AG04449 (cell line): ENCODE data around the gene NAV2.

ENCODE experiments used
- CTCF ChIA-PET: fragments of 350-600 bp; formaldehyde crosslinking; extraction: SDS; loops from one replicate; lab custom pipeline; 2021; ENCODE audit warnings: antibody characterized with exemption; lab: Yijun Ruan, JAX
- POLR2A ChIA-PET: fragments of 400-600, 350-600 bp; formaldehyde crosslinking; extraction: SDS; loops from one replicate; lab custom pipeline; 2020; ENCODE audit warnings: antibody characterized with exemption, inconsistent platforms; lab: Yijun Ruan, JAX
- DNase-seq: peaks from one replicate; pipeline ENCODE4 v3.0.0-alpha.2; 2010; ENCODE audit warnings: low read depth, low spot score
- H3K4me3 ChIP-seq: 2 replicates; pipeline ENCODE4 v1.5.1; 2011; ENCODE audit warnings: low read depth, mild to moderate bottlenecking, control low read depth, low read length
- CTCF ChIP-seq: IDR thresholded peaks from one replicate; pipeline ENCODE4 v1.5.1; 2011; ENCODE audit warnings: mild to moderate bottlenecking, moderate library complexity, low read length, control low read depth, inconsistent platforms; ENCODE audit not compliant: insufficient read depth; ENCODE audit errors: missing control alignments

The NAV2 gene

GRCh38 chr11:19962801-19963175 is 250.2 kb downstream of the NAV2 start:
- ChIA-PET POLR2A (interaction anchor here (0.7 kb wide), 1 partner anchor 131 kb away, joined by 3 read pairs; no protein-coding TSS in a partner anchor), CTCF (interaction anchor here (1.0 to 6.1 kb wide), 11 partner anchors 10 to 169 kb away, joined by 3 to 68 read pairs (median 5); no protein-coding TSS in a partner anchor)
- H3K4me3 ChIP-seq = no peak overlapping the region
- peak; percentile 96 for DNase-seq
- TF ChIP-seq CTCF = no peak

GRCh38 chr11:19963697-19964387 is 251.2 kb downstream of the NAV2 start:
- H3K4me3 ChIP-seq = no peak overlapping the region
- CTCF ChIA-PET = interaction anchor here (1.0 to 6.1 kb wide), 6 partner anchors 12 to 168 kb away, joined by 3 to 68 read pairs (median 14); no protein-coding TSS in a partner anchor
- POLR2A ChIA-PET = interaction anchor here (0.5 kb wide), 1 partner anchor 168 kb away, joined by 3 read pairs; no protein-coding TSS in a partner anchor
- no peak for TF ChIP-seq CTCF
- DNase-seq = no peak

DNA sequence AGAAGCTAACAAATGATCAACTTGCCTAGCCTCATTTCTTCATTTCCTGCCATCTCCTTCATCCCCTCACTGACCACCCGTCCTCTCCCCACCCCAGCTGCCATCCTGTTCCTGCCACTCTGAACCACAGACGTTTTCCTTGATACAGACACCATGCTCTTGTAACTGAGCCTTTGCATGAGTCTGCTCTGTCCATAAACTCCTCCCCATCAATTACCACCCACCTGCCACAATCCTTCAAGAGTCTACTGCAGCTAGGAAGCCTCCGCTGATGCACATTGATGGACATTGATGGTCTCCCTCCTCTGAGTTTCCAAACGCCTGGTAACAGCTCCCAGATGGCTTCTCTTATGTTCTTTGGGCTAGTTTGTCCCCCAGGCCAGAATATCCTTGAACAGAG is 253.8 kb downstream of the NAV2 start:
- CTCF ChIA-PET = interaction anchor here (1.1 to 6.1 kb wide), 5 partner anchors 8 to 166 kb away, joined by 3 to 68 read pairs (median 3); no protein-coding TSS in a partner anchor
- no peak overlapping the region for H3K4me3 ChIP-seq

DNA sequence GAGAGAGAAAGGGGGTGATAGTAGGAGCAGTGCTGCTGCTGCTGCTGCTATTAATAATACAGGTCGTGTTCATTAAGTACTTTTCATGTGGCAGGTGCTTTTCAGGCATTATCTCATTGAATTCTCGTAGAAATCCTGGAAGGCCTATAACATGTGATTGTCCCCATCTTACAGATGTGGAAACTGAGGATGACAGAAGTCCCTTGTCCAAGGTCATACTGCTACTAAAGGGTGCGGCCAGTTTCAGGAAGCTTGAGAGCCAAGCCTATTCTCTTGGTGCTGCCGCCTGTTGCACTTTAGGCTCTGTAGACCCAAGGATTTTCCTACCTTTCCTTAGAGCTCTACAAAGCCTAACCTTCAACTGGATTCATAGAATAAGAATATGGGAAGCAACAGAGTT is 254.3 kb downstream of the NAV2 start:
- no peak for DNase-seq
- POLR2A ChIA-PET = no interaction called here
- CTCF ChIA-PET = interaction anchor here (1.1 to 6.1 kb wide), 4 partner anchors 9 to 161 kb away, joined by 3 to 68 read pairs (median 4); no protein-coding TSS in a partner anchor
- no peak for TF ChIP-seq CTCF
- no peak overlapping the region for H3K4me3 ChIP-seq

More for the DNA sequence above, 253.8 kb downstream of the NAV2 start:
- DNase-seq = no peak
- POLR2A ChIA-PET = no interaction called here
- no peak for TF ChIP-seq CTCF

DNA sequence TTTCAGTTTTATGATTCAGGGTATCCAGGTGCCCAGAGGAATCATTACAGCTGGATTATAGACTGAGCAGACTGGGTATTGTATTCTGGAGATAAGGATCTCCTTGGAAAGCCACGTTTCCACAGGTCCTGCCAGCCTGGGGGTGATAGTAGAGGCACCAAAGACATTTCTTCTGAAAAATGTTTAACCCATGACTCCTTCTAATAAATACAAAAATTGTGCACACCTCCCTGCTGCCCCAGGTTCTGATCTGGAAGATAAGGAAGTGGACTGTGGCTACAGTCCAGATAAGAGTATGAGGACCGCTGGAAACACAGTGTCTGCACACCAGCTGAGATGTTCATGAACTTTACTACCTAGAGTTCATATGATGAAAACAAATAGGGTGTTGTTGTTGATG is 255.2 kb downstream of the NAV2 start:
- no peak for DNase-seq
- ChIA-PET CTCF (interaction anchor here (1.1 to 2.2 kb wide), 4 partner anchors 11 to 160 kb away, joined by 3 to 7 read pairs (median 4); no protein-coding TSS in a partner anchor), POLR2A (no interaction called here)
- no peak overlapping the region for H3K4me3 ChIP-seq
- no peak for TF ChIP-seq CTCF

DNA sequence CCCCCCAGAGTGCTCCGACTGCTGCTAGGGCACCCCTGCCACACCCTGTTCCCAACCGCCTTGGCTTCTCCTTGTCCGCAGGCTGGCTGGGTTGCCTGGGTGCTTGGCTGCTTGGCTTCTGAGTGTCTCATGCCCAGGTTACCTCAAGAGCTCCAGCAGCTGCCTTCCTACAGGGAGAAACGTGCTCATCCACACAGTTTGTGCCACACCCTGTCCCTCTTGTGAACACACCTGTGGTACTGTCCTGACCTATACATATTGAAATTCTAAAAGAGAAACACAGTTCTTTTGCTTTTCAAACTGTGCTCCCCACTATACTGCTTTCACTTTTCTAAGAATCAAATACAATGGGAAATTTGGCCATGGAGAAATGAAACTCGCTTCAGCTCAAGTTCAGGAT is 256.2 kb downstream of the NAV2 start:
- DNase-seq = no peak
- TF ChIP-seq CTCF = no peak
- no peak overlapping the region for H3K4me3 ChIP-seq
- ChIA-PET CTCF (interaction anchor here (0.5 to 2.2 kb wide), 4 partner anchors 8 to 159 kb away, joined by 3 to 7 read pairs (median 4); no protein-coding TSS in a partner anchor), POLR2A (no interaction called here)
